NT2/D1 (cell line): ENCODE data around the gene PDXDC1.
A peak's percentile ranks its signal among the peaks of the same experiment; 100 is the strongest.
"Not testable (repeated sequence)": the region's sequence is repeated elsewhere in the genome, so short reads cannot be mapped to it uniquely, and the experiment has no call there.

Source experiments
- DNase-seq: peaks from one replicate; pipeline ENCODE4 v3.0.0-alpha.2; 2011; ENCODE audit warnings: low read depth, low spot score
- H3K27me3 ChIP-seq: 2 replicates; pipeline ENCODE4 v1.6.0; 2011; ENCODE audit warnings: mild to moderate bottlenecking; ENCODE audit not compliant: insufficient read length, insufficient read depth
- H3K36me3 ChIP-seq: 2 replicates; pipeline ENCODE4 v1.6.1; 2011; ENCODE audit warnings: mild to moderate bottlenecking, low read length, mixed read lengths; ENCODE audit not compliant: insufficient read depth, insufficient read length
- H3K4me1 ChIP-seq: 2 replicates; pipeline ENCODE4 v1.5.1; 2011; ENCODE audit not compliant: insufficient read depth, insufficient read length
- H3K4me3 ChIP-seq: 2 replicates; pipeline ENCODE4 v1.5.1; 2011; ENCODE audit warnings: low read depth; ENCODE audit not compliant: insufficient read length
- H3K9ac ChIP-seq: 2 replicates; pipeline ENCODE4 v1.6.0; 2011; ENCODE audit warnings: low read depth; ENCODE audit not compliant: insufficient read length
- H3K9me3 ChIP-seq: 2 replicates; pipeline ENCODE4 v1.5.1; 2011; ENCODE audit warnings: mild to moderate bottlenecking, low read length; ENCODE audit not compliant: insufficient read depth
- SUZ12 ChIP-seq: IDR thresholded peaks from 2 replicates; pipeline ENCODE4 v1.6.1; 2011; ENCODE audit not compliant: insufficient read length, insufficient read depth; ENCODE audit errors: extremely low read depth
- YY1 ChIP-seq: IDR thresholded peaks from 2 replicates; pipeline ENCODE4 v1.6.1; 2011; ENCODE audit not compliant: insufficient read length, insufficient read depth
- ZNF274 ChIP-seq: IDR thresholded peaks from 2 replicates; pipeline ENCODE4 v1.6.1; 2011; ENCODE audit warnings: mild to moderate bottlenecking, low read depth, low read length

PDXDC1 gene

GRCh38 chr16:15141586-15141985 lies 166.8 kb downstream of the PDXDC1 start:
- H3K4me3 ChIP-seq, result no peak overlapping the region
- H3K9ac ChIP-seq, result no peak overlapping the region
- H3K9me3 ChIP-seq, result no peaks in the 10 kb centered on the region
- peaks cover 12% of the 10 kb centered on the region for H3K4me1 ChIP-seq
- TF ChIP-seq ZNF274, result no peak
- no peak for TF ChIP-seq SUZ12
- TF ChIP-seq YY1, result no peak
- no peaks in the 10 kb centered on the region for H3K27me3 ChIP-seq
- DNase-seq, result no peak
- H3K36me3 ChIP-seq, result peaks cover 5% of the 10 kb centered on the region

- H3K4me1 ChIP-seq, result peaks cover 12% of the 10 kb centered on the region
- H3K4me3 ChIP-seq, H3K9me3 ChIP-seq, H3K9ac ChIP-seq, DNase-seq, H3K27me3 ChIP-seq, H3K36me3 ChIP-seq: not testable (repeated sequence)
These were observed 167.5 kb downstream of the PDXDC1 start for GRCh38 chr16:15142107-15142890.

- not testable (repeated sequence) for DNase-seq, H3K4me3 ChIP-seq, H3K27me3 ChIP-seq, H3K9ac ChIP-seq, H3K9me3 ChIP-seq, H3K36me3 ChIP-seq
- peaks cover 12% of the 10 kb centered on the region for H3K4me1 ChIP-seq
These were observed 168.2 kb downstream of the PDXDC1 start for GRCh38 chr16:15142891-15143600.

- Histone ChIP-seq H3K9ac (peak overlapping the region; percentile 56), H3K4me1 (peaks cover 12% of the 10 kb centered on the region)
- not testable (repeated sequence) for H3K4me3 ChIP-seq, H3K36me3 ChIP-seq, H3K9me3 ChIP-seq, H3K27me3 ChIP-seq, DNase-seq
These were observed 168.8 kb downstream of the PDXDC1 start for GRCh38 chr16:15143601-15144091.

GRCh38 chr16:15144092-15144631 lies 169.3 kb downstream of the PDXDC1 start:
- not testable (repeated sequence) for H3K27me3 ChIP-seq, H3K4me3 ChIP-seq, H3K9me3 ChIP-seq, DNase-seq, H3K36me3 ChIP-seq
- H3K9ac ChIP-seq, result peak overlapping the region; percentile 56
- H3K4me1 ChIP-seq, result peaks cover 12% of the 10 kb centered on the region

GRCh38 chr16:15144781-15145417 lies 170.1 kb downstream of the PDXDC1 start:
- DNase-seq, H3K27me3 ChIP-seq, H3K4me3 ChIP-seq, H3K36me3 ChIP-seq, H3K9me3 ChIP-seq: not testable (repeated sequence)
- H3K4me1 ChIP-seq, result peaks cover 12% of the 10 kb centered on the region
- H3K9ac ChIP-seq, result peak overlapping the region; percentile 32

- peaks cover 12% of the 10 kb centered on the region for H3K4me1 ChIP-seq
- not testable (repeated sequence) for H3K27me3 ChIP-seq, H3K9ac ChIP-seq, DNase-seq, H3K9me3 ChIP-seq, H3K4me3 ChIP-seq, H3K36me3 ChIP-seq
These were observed 170.8 kb downstream of the PDXDC1 start for GRCh38 chr16:15145418-15146263.

- H3K4me3 ChIP-seq, H3K9ac ChIP-seq, DNase-seq, H3K36me3 ChIP-seq, H3K9me3 ChIP-seq, H3K27me3 ChIP-seq: not testable (repeated sequence)
- peaks cover 12% of the 10 kb centered on the region for H3K4me1 ChIP-seq
These were observed 171.4 kb downstream of the PDXDC1 start for GRCh38 chr16:15146264-15146662.

- not testable (repeated sequence) for H3K27me3 ChIP-seq, H3K4me3 ChIP-seq, H3K9me3 ChIP-seq, DNase-seq, H3K36me3 ChIP-seq, H3K9ac ChIP-seq
- H3K4me1 ChIP-seq, result peaks cover 12% of the 10 kb centered on the region
These were observed 174.0 kb downstream of the PDXDC1 start for GRCh38 chr16:15148831-15149230.

GRCh38 chr16:15149260-15149659 lies 174.4 kb downstream of the PDXDC1 start:
- not testable (repeated sequence) for H3K9me3 ChIP-seq, DNase-seq, H3K27me3 ChIP-seq, H3K9ac ChIP-seq, H3K4me3 ChIP-seq, H3K36me3 ChIP-seq
- H3K4me1 ChIP-seq, result peaks cover 12% of the 10 kb centered on the region
